HL-60/S4 (cell line): Measurements from ENCODE around the gene GPR148.
"Not testable (repeated sequence)": the region's sequence is repeated elsewhere in the genome, so short reads cannot be mapped to it uniquely, and the experiment has no call there.

Experiments used
- in situ Hi-C: fragments of 300-500 bp; cut with MboI; formaldehyde crosslinking; loops from 2 replicates; pipeline ENCODE4 v1.14.3; 2022; ENCODE audit warnings: low sequenced_read_pairs

GPR148 gene

GRCh38 chr2:130728549-130729316, at the start of gene GPR148:
TSS of gene GPR148 (plus strand) at chr2:130729070. CDS start at chr2:130729152, 82 bp downstream.
- in situ Hi-C loops, result no loop called here

- in situ Hi-C loops, result not testable (repeated sequence)
These were observed 36.7 kb upstream of the GPR148 start for GRCh38 chr2:130692041-130692770.

- in situ Hi-C loops, result not testable (repeated sequence)
These were observed 35.4 kb upstream of the GPR148 start for GRCh38 chr2:130693474-130693873.

- in situ Hi-C loops, result not testable (repeated sequence)
These were observed 25.6 kb upstream of the GPR148 start for GRCh38 chr2:130703250-130703649.

- in situ Hi-C loops, result not testable (repeated sequence)
These were observed 14.1 kb upstream of the GPR148 start for GRCh38 chr2:130714795-130715194.

GRCh38 chr2:130720036-130720435, 8.8 kb upstream of the GPR148 start:
- in situ Hi-C loops, result no loop called here

GRCh38 chr2:130720528-130720927, 8.3 kb upstream of the GPR148 start:
- in situ Hi-C loops, result no loop called here

- in situ Hi-C loops, result no loop called here
These were observed 4.4 kb upstream of the GPR148 start for GRCh38 chr2:130724455-130724854.

GRCh38 chr2:130726614-130727180, 2.2 kb upstream of the GPR148 start:
- in situ Hi-C loops, result no loop called here

GRCh38 chr2:130727286-130727924, 1.5 kb upstream of the GPR148 start:
- in situ Hi-C loops, result no loop called here

- in situ Hi-C loops, result no loop called here
These were observed 839 bp upstream of the GPR148 start for GRCh38 chr2:130728007-130728454.

- in situ Hi-C loops, result no loop called here
These were observed 741 bp downstream of the GPR148 start for GRCh38 chr2:130729322-130730299.

GRCh38 chr2:130732257-130732656, 3.4 kb downstream of the GPR148 start:
- in situ Hi-C loops, result not testable (repeated sequence)

GRCh38 chr2:130735200-130735599, 6.3 kb downstream of the GPR148 start:
- in situ Hi-C loops, result no loop called here

GRCh38 chr2:130736487-130736886, 7.6 kb downstream of the GPR148 start:
- in situ Hi-C loops, result no loop called here

- in situ Hi-C loops, result no loop called here
These were observed 8.7 kb downstream of the GPR148 start for GRCh38 chr2:130737592-130737991.

GRCh38 chr2:130740671-130741070, 11.8 kb downstream of the GPR148 start:
- in situ Hi-C loops, result no loop called here

- in situ Hi-C loops, result no loop called here
These were observed 14.4 kb downstream of the GPR148 start for GRCh38 chr2:130743278-130743677.

- in situ Hi-C loops, result no loop called here
These were observed 15.6 kb downstream of the GPR148 start for GRCh38 chr2:130744287-130745117.
